Prostate gland (tissue), 2 donors: Measurements from ENCODE around the gene GON4L. TPM values are rescaled to one million over a fixed set of nuclear protein-coding genes. Genes with fewer than 3 reads are reported as not detected.

Experiments used
- DNase-seq: peaks from one replicate; pipeline ENCODE4 v3.0.0-alpha.2; 2019; ENCODE audit warnings: low spot score
- H3K27ac ChIP-seq, 2 donors: fragments of 200-600 bp; sonication (generic); 2 replicates each; pipeline ENCODE4 v1.5.1; 2017 to 2019
- H3K27me3 ChIP-seq: fragments of 200-600 bp; sonication (generic); replicated peaks from 2 replicates; pipeline ENCODE4 v1.5.1; 2019; ENCODE audit not compliant: insufficient read depth
- H3K36me3 ChIP-seq, 2 donors: fragments of 200-600 bp; sonication (generic); 1 replicate in 1 of 2; 2 replicates in 1 of 2; pipeline versions ENCODE4 v1.5.1 to v1.8.1; 2017 to 2019
- H3K4me1 ChIP-seq: fragments of 200-600 bp; sonication (generic); replicated peaks from 2 replicates; pipeline ENCODE4 v1.5.1; 2019
- H3K4me3 ChIP-seq, 2 donors: fragments of 200-600 bp; sonication (generic); 2 replicates each; pipeline ENCODE4 v1.5.1; 2017 to 2019
- H3K9me3 ChIP-seq: fragments of 200-600 bp; sonication (generic); 2 replicates; pipeline ENCODE4 v1.5.1; 2017
- CTCF ChIP-seq, 4 experiments: fragments of 200-600 bp in 2 of 4; fragments of 450-650 bp in 2 of 4; sonication (generic) in 2 of 4; IDR thresholded peaks; 1 replicate in 3 of 4; 2 replicates in 1 of 4; pipeline ENCODE4 v1.5.1; 2016 to 2019; ENCODE audit warnings: antibody characterized with exemption in 4 of 4, mild to moderate bottlenecking in 2 of 4, moderate library complexity in 2 of 4
- POLR2A ChIP-seq: fragments of 450-650 bp; IDR thresholded peaks from one replicate; pipeline ENCODE4 v1.6.1; 2016; ENCODE audit warnings: antibody characterized with exemption, mild to moderate bottlenecking
- POLR2AphosphoS5 ChIP-seq: sonication (generic); formaldehyde crosslinking; IDR thresholded peaks from one replicate; pipeline ENCODE4 v1.6.1; 2017; ENCODE audit warnings: antibody characterized with exemption
- WGBS: methylation state at CpG from one replicate; pipeline ENCODE4 v1.1.5; 2018; 5-methylcytosine and 5-hydroxymethylcytosine counted together
- intact Hi-C: fragments of 100-400 bp; cut with DNase I; formaldehyde crosslinking; loops from one replicate; pipeline ENCODE4 v1.14.2; 2022
- total RNA-seq, 2 donors: library from RNA; depleted of rRNA; stranded (reverse); fragments of >200 nt; gene quantifications; one replicate each; pipeline ENCODE4 v1.1.0, GENCODE V29; 2016

The GON4L gene
- total RNA-seq, 2 donors from 2014 or later: 24.9 to 57.4 TPM

- TF ChIP-seq CTCF (IDR thresholded peaks at IDR 0.05): no peak
- no peak for TF ChIP-seq POLR2AphosphoS5
- no peak for TF ChIP-seq POLR2A
- H3K36me3 ChIP-seq: no peaks in the 10 kb centered on the region
- intact Hi-C loops: no loop called here
- WGBS: 75% methylated on average over 9 of the region's 9 CpGs
- H3K4me3 ChIP-seq: no peak overlapping the region
- no peaks in the 10 kb centered on the region for H3K9me3 ChIP-seq
- no peak overlapping the region for H3K27ac ChIP-seq
- DNase-seq: no peak
- H3K27me3 ChIP-seq: no peaks in the 10 kb centered on the region
- H3K4me1 ChIP-seq: no peaks in the 10 kb centered on the region
Measured at GRCh38 chr1:155873860-155874259, 16.8 kb upstream of the GON4L start.

GRCh38 chr1:155872527-155872926 lies 15.5 kb upstream of the GON4L start:
- H3K27me3 ChIP-seq: no peaks in the 10 kb centered on the region
- H3K4me3 ChIP-seq: no peak overlapping the region
- WGBS: 91% methylated on average over 5 of the region's 5 CpGs
- intact Hi-C loops: no loop called here
- TF ChIP-seq POLR2A (no peak), CTCF (IDR thresholded peaks at IDR 0.05) (no peak), POLR2AphosphoS5 (no peak)
- no peaks in the 10 kb centered on the region for H3K36me3 ChIP-seq
- no peaks in the 10 kb centered on the region for H3K4me1 ChIP-seq
- H3K27ac ChIP-seq: no peak overlapping the region
- no peak for DNase-seq
- no peaks in the 10 kb centered on the region for H3K9me3 ChIP-seq

- H3K4me1 ChIP-seq: no peaks in the 10 kb centered on the region
- intact Hi-C loops: no loop called here
- H3K27me3 ChIP-seq: no peaks in the 10 kb centered on the region
- H3K4me3 ChIP-seq: no peak overlapping the region
- 45% methylated on average over 1 of the region's 1 CpG for WGBS
- H3K36me3 ChIP-seq: no peaks in the 10 kb centered on the region
- no peak for DNase-seq
- H3K27ac ChIP-seq: no peak overlapping the region
- TF ChIP-seq POLR2AphosphoS5 (no peak), POLR2A (no peak), CTCF (IDR thresholded peaks at IDR 0.05) (no peak)
- no peaks in the 10 kb centered on the region for H3K9me3 ChIP-seq
Measured at GRCh38 chr1:155871390-155871789, 14.4 kb upstream of the GON4L start.

- 93% methylated on average over 8 of the region's 8 CpGs for WGBS
- Histone ChIP-seq H3K4me1 (no peaks in the 10 kb centered on the region), H3K4me3 (no peak overlapping the region), H3K27ac (no peak overlapping the region), H3K36me3 (no peaks in the 10 kb centered on the region), H3K9me3 (no peaks in the 10 kb centered on the region), H3K27me3 (no peaks in the 10 kb centered on the region)
- TF ChIP-seq POLR2A: no peak
- TF ChIP-seq CTCF (IDR thresholded peaks at IDR 0.05): no peak
- TF ChIP-seq POLR2AphosphoS5: no peak
- no peak for DNase-seq
- intact Hi-C loops: no loop called here
Measured at GRCh38 chr1:155867766-155868165, 10.8 kb upstream of the GON4L start.

- intact Hi-C loops: no loop called here
- no peaks in the 10 kb centered on the region for H3K27me3 ChIP-seq
- no peaks in the 10 kb centered on the region for H3K4me1 ChIP-seq
- no peaks in the 10 kb centered on the region for H3K9me3 ChIP-seq
- DNase-seq: no peak
- TF ChIP-seq CTCF (IDR thresholded peaks at IDR 0.05): no peak
- TF ChIP-seq POLR2A: no peak
- TF ChIP-seq POLR2AphosphoS5: no peak
- no peaks in the 10 kb centered on the region for H3K36me3 ChIP-seq
- H3K27ac ChIP-seq: no peak overlapping the region
- H3K4me3 ChIP-seq: no peak overlapping the region
Measured at GRCh38 chr1:155864393-155864792, 7.4 kb upstream of the GON4L start.
